Activated T-cell treated with anti-CD3 and anti-CD28 coated beads for 1 hour (primary cell): ENCODE data around the gene FAM124A.
A peak's percentile ranks its signal among the peaks of the same experiment; 100 is the strongest.

Experiments
- DNase-seq: peaks from one replicate; pipeline ENCODE4 v3.0.0-alpha.2; 2020; ENCODE audit warnings: low read depth

The FAM124A gene

GRCh38 chr13:51222037-51222685, at the start of gene FAM124A:
Gene FAM124A (plus strand): TSS chr13:51222398. CDS start chr13:51222502, 104 bp downstream.
- DNase-seq, result peak; percentile 17

- DNase-seq, result no peak
Measured at GRCh38 chr13:51175021-51175420, 47.2 kb upstream of the FAM124A start.

- DNase-seq, result no peak
Measured at GRCh38 chr13:51175639-51176038, 46.6 kb upstream of the FAM124A start.

GRCh38 chr13:51177188-51177587, 45.0 kb upstream of the FAM124A start:
- DNase-seq, result no peak

GRCh38 chr13:51178456-51179074, 43.6 kb upstream of the FAM124A start:
- DNase-seq, result no peak

GRCh38 chr13:51179432-51179971, 42.7 kb upstream of the FAM124A start:
- DNase-seq, result no peak

- DNase-seq, result no peak
Measured at GRCh38 chr13:51180853-51181511, 41.2 kb upstream of the FAM124A start.

GRCh38 chr13:51181786-51182383, 40.3 kb upstream of the FAM124A start:
- no peak for DNase-seq

GRCh38 chr13:51191743-51192142, 30.5 kb upstream of the FAM124A start:
- no peak for DNase-seq

GRCh38 chr13:51192348-51192747, 29.9 kb upstream of the FAM124A start:
- DNase-seq, result no peak

- no peak for DNase-seq
Measured at GRCh38 chr13:51193387-51193786, 28.8 kb upstream of the FAM124A start.

- no peak for DNase-seq
Measured at GRCh38 chr13:51194942-51195341, 27.3 kb upstream of the FAM124A start.

GRCh38 chr13:51201886-51202285, 20.3 kb upstream of the FAM124A start:
- DNase-seq, result no peak

GRCh38 chr13:51202477-51203046, 19.6 kb upstream of the FAM124A start:
- no peak for DNase-seq

- no peak for DNase-seq
Measured at GRCh38 chr13:51206584-51206983, 15.6 kb upstream of the FAM124A start.

- no peak for DNase-seq
Measured at GRCh38 chr13:51207881-51208280, 14.3 kb upstream of the FAM124A start.

GRCh38 chr13:51208716-51209115, 13.5 kb upstream of the FAM124A start:
- DNase-seq, result no peak

GRCh38 chr13:51211910-51212309, 10.3 kb upstream of the FAM124A start:
- DNase-seq, result no peak

- no peak for DNase-seq
Measured at GRCh38 chr13:51212758-51213157, 9.4 kb upstream of the FAM124A start.

GRCh38 chr13:51213173-51213728, 8.9 kb upstream of the FAM124A start:
- DNase-seq, result no peak

- DNase-seq, result no peak
Measured at GRCh38 chr13:51218626-51219025, 3.6 kb upstream of the FAM124A start.

- DNase-seq, result no peak
Measured at GRCh38 chr13:51220706-51221105, 1.5 kb upstream of the FAM124A start.
